ENCODE data around the gene MUC4. TPM values are rescaled to one million over a fixed set of nuclear protein-coding genes. Genes with fewer than 3 reads are reported as not detected.

MUC4 gene
- total and polyA plus RNA-seq, 9 donors = 0.02 to 0.99 (median 0.31) TPM; not detected in 2

DNA sequence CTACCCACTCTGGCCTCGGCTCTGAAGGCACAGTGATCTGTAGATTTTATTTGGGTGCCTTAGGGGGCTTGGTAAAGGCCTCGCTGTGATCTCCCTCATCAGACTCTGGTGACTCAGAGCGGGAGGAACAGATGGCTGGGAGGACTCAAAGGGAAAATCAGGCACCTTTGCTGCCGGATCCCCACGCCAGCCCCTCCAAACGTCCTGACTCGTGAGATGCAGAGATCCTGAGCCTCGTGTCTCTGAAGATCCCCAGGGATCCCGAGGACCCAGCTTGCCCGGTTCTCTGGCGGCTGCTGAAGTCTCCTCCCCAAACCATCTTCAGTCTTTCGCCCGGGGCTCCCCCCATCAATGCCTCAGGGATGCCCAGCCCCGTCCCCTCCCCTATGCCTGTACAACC is 58.1 kb downstream of the MUC4 start:
- 82 to 88% (median 86%) methylated on average over 14 of the region's 14 CpGs for WGBS, 3 donors
- Histone ChIP-seq H3K27me3 (no peaks in the 10 kb centered on the region), H3K9me3 (no peaks in the 10 kb centered on the region), H3K36me3 (no peaks in the 10 kb centered on the region), H3K4me3 (no peak overlapping the region), H3K27ac (no peak overlapping the region), H3K4me1 (ENCODE audit: insufficient read depth) (peaks cover 11% of the 10 kb centered on the region)
- no peak for TF ChIP-seq POLR2A (IDR thresholded peaks at IDR 0.05)
- TF ChIP-seq, protein P1, sequence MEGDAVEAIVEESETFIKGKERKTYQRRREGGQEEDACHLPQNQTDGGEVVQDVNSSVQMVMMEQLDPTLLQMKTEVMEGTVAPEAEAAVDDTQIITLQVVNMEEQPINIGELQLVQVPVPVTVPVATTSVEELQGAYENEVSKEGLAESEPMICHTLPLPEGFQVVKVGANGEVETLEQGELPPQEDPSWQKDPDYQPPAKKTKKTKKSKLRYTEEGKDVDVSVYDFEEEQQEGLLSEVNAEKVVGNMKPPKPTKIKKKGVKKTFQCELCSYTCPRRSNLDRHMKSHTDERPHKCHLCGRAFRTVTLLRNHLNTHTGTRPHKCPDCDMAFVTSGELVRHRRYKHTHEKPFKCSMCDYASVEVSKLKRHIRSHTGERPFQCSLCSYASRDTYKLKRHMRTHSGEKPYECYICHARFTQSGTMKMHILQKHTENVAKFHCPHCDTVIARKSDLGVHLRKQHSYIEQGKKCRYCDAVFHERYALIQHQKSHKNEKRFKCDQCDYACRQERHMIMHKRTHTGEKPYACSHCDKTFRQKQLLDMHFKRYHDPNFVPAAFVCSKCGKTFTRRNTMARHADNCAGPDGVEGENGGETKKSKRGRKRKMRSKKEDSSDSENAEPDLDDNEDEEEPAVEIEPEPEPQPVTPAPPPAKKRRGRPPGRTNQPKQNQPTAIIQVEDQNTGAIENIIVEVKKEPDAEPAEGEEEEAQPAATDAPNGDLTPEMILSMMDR (IDR thresholded peaks at IDR 0.05) = no peak
- TF ChIP-seq EP300 (IDR thresholded peaks at IDR 0.05) = no peak
- peak in 1 of 5 donors; percentile 11 for DNase-seq
- intact Hi-C loops (cut with DNase I) = no loop called here

DNA sequence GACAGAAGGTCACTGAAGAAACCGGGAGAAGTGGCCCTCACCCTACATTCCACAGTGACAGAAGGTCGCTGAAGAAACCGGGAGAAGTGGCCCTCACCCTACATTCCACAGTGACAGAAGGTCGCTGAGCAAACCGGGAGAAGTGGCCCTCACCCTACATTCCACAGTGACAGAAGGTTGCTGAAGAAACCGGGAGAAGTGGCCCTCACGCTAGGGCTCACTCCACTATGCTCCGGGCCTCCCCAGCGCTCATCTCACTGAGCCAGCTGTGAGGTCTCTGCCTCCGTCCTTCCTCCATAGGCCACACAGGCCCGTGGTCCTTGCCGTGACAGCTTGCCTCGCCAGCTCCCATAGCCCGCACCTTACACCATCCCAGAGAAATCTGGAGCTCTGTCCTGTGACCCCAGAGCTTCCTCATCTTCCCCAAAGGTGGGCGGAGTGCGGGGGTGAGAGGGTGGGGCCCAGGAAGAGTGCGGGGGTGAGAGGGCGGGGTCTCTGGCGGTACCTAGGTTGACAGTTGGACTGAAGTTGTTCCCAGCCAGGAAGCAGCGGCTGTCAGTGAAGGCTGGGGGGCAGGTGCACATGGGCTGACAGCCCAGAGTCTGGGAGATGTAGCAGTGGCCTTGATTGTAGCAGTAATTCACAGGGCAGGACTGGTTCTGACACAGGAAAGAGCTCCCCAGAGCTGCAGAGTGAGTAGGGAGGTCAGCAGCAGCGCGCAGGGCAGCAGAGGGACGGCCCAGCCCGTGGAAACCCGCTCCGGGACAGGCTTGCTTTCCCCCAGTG is 59.0 kb downstream of the MUC4 start:
- Histone ChIP-seq H3K27me3 (no peaks in the 10 kb centered on the region), H3K4me1 (ENCODE audit: insufficient read depth) (peaks cover 11% of the 10 kb centered on the region), H3K9me3 (no peaks in the 10 kb centered on the region), H3K4me3 (no peak overlapping the region), H3K36me3 (no peaks in the 10 kb centered on the region), H3K27ac (no peak overlapping the region)
- 60 to 67% (median 64%) methylated on average over 26 of the region's 26 CpGs for WGBS, 3 donors
- TF ChIP-seq POLR2A (IDR thresholded peaks at IDR 0.05) (no peak), EP300 (IDR thresholded peaks at IDR 0.05) (no peak)
- TF ChIP-seq, protein P1 (IDR thresholded peaks at IDR 0.05) = no peak
- intact Hi-C loops (cut with DNase I) = no loop called here
- DNase-seq = no peak

DNA sequence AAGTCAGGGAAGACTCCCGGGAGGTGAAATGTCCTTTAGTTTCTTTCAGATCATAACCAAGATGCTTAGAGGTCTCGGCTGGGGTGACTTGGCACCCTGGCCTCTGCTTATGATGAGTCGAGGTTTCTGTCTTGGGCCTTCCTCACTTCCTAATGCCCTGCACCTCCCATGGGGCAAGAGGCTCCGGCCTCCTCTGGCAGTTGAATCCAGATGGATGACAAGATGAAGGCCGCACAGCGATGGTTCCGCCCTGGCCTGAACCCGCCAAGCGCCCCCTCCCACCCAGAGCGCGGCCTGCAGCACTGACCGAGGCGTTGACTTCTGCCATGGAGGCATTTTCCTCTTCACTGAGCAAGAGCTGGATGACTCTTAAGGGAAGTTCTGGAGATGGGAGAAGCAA is 59.7 kb downstream of the MUC4 start:
- no peaks in the 10 kb centered on the region for H3K9me3 ChIP-seq
- H3K4me3 ChIP-seq = no peak overlapping the region
- TF ChIP-seq, protein P1 (IDR thresholded peaks at IDR 0.05) = no peak
- TF ChIP-seq POLR2A (IDR thresholded peaks at IDR 0.05) = no peak
- TF ChIP-seq EP300 (IDR thresholded peaks at IDR 0.05) = no peak
- peaks cover 9% of the 10 kb centered on the region for H3K4me1 ChIP-seq (ENCODE audit: insufficient read depth)
- H3K27ac ChIP-seq = no peak overlapping the region
- 95 to 96% (median 96%) methylated on average over 13 of the region's 13 CpGs for WGBS, 3 donors
- DNase-seq = no peak
- no peaks in the 10 kb centered on the region for H3K36me3 ChIP-seq
- intact Hi-C loops (cut with DNase I) = no loop called here
- H3K27me3 ChIP-seq = no peaks in the 10 kb centered on the region

DNA sequence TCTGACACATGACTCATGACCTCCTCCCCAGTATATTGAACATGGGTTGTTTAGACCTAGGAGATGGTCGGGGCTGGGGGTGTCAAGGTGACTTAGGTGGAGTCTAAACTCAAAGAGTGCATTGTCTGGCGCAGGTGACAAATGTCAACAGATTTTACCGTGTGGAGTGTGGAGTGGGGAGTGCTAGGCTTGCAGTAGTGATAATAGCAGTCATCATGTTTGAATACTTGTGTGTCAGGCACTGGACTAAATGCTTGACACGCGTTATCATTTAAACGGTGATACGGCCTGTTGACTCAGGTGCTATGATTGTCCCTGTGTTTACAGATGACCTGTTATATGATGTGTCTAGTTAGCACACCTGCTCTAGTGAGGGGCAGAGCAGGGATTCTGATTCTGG is 60.2 kb downstream of the MUC4 start:
- Histone ChIP-seq H3K27me3 (no peaks in the 10 kb centered on the region), H3K4me3 (no peak overlapping the region), H3K36me3 (no peaks in the 10 kb centered on the region), H3K27ac (no peak overlapping the region), H3K9me3 (no peaks in the 10 kb centered on the region), H3K4me1 (ENCODE audit: insufficient read depth) (peaks cover 6% of the 10 kb centered on the region)
- TF ChIP-seq POLR2A (IDR thresholded peaks at IDR 0.05) (no peak), EP300 (IDR thresholded peaks at IDR 0.05) (no peak)
- TF ChIP-seq, protein P1 (IDR thresholded peaks at IDR 0.05) = no peak
- intact Hi-C loops (cut with DNase I) = no loop called here
- WGBS, 3 donors = 73 to 91% (median 77%) methylated on average over 7 of the region's 7 CpGs
- no peak for DNase-seq
